ENCODE results near the gene ATP1A4.

DNA sequence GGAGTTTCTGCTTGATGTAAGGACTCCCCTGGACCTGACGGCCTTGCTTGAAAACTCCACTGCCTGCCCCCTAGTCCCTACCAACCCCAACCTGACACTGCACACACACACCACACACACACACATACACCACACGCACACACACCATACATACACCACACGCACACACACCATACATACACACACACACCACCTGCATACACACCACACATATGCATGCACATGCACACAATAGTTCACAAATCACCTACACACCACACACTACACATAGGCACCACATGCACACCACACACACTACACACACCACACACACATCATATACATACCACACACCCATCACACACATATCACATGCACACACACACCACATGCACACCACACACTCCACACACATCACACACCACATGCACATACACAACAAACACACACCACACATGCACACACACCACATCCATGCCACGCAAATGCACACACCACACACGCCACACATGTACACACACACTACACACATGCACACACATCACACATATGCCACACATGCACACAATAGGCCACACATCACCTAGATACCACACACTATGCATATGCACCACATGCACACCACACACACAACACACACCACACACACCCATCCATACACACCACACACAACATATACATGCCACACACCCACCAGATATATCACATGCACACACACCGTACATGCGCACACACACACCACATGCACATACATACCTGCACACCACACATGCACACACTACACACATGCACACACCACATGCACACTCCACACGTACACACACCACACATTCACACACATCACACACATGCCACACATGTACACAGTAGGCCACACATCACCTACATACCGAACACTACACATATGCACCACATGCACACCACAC, 42.7 kb downstream of the ATP1A4 start:
- TF ChIP-seq EZH2 (IDR thresholded peaks at IDR 0.05; ENCODE audit: borderline replicate concordance, low read depth, low read length, poor library complexity, severe bottlenecking): no peak
- TF ChIP-seq, protein P1, sequence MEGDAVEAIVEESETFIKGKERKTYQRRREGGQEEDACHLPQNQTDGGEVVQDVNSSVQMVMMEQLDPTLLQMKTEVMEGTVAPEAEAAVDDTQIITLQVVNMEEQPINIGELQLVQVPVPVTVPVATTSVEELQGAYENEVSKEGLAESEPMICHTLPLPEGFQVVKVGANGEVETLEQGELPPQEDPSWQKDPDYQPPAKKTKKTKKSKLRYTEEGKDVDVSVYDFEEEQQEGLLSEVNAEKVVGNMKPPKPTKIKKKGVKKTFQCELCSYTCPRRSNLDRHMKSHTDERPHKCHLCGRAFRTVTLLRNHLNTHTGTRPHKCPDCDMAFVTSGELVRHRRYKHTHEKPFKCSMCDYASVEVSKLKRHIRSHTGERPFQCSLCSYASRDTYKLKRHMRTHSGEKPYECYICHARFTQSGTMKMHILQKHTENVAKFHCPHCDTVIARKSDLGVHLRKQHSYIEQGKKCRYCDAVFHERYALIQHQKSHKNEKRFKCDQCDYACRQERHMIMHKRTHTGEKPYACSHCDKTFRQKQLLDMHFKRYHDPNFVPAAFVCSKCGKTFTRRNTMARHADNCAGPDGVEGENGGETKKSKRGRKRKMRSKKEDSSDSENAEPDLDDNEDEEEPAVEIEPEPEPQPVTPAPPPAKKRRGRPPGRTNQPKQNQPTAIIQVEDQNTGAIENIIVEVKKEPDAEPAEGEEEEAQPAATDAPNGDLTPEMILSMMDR (conservative IDR thresholded peaks at IDR 0.05; ENCODE audit: low read depth, low read length): no peak

Data from A673 (cell line).